Mesenteric fat pad (tissue), 1 donor: Measurements from ENCODE around the gene FAM120C. TPM values are rescaled to one million over a fixed set of nuclear protein-coding genes. Genes with fewer than 3 reads are reported as not detected.

ENCODE experiments used
- DNase-seq: peaks from one replicate; pipeline ENCODE4 v3.0.0-alpha.2; 2020; ENCODE audit warnings: low spot score
- total RNA-seq: library from RNA; stranded (reverse); fragmentation: NEBNext Ultra II Directional; extraction: Animal tissue kit (Norgen Biotek cat#: 25700); gene quantifications from one replicate; pipeline ENCODE4 v1.2.1, GENCODE V29; 2021
- donor health status: DM: yes; HTN: yes; CAD: no.

Gene FAM120C
- total RNA-seq, 1 donor from 2014 or later, result 12.5 TPM

DNA sequence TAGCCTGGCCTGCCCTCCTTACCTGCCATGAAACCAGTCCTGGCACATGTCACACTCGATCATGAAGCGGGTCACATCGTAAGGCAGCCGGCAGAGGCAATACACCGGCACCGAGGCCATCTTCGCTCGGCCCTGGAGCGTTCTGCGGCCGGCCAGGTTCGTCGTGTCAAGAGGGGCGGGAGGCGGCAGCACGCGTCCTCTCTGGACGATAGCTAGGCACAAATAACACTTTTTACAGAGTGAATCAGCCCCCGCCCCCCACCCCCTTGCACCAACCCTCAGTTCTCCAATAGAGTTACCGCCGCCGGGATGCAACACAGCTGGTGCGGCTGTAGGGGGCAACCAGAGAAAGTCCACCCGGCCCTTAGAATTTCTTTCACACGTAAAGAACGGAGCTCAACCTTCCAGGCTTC, 140.4 kb downstream of the FAM120C start:
- no peak for DNase-seq

DNA sequence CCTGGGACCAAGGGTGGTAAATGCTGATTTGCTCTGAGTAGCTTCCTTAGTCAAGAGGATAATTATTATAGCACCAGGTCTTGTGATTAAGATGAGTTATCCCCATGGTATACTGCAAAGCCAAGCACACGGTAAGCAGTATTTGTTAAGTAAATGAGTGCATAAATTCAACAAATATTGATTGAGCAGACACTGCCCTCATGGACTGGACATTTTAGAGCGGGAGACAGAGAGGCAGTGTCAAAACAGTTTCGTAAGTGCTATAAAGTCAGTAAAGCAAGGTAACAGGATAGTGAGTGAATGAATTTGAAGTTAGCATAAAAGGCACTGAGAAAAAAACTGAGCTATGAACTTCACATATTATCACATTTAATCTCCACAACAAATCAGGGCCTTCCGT, 152.7 kb downstream of the FAM120C start:
- no peak for DNase-seq

DNA sequence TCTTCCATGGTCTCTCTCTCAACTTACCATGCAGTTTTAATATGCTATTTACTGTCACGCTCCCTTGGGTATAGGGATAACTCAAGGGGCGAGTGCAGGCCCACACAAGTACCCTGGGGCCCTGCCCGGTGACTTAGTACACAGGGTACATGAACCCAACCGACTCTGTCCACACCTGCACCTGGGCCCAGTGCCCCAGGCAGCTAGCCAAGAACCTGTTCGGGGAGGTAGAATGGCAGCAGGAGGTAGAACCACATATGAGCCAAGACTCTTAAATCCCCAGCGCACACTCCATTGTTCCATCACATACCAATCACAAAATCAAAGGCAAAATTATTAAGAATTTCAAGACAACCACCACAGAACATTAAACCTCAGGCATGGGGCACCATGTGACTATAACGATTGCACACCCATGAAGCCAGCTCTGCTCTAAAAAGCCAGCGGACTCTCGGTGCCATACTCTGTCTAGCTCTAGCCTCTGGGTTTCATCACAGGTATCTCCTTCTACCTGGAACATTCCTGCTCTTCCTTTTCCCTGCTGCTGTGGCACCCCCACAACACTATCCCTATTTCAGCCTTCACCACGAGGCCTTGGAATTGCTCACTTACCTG, 153.4 kb downstream of the FAM120C start:
- DNase-seq, result no peak

DNA sequence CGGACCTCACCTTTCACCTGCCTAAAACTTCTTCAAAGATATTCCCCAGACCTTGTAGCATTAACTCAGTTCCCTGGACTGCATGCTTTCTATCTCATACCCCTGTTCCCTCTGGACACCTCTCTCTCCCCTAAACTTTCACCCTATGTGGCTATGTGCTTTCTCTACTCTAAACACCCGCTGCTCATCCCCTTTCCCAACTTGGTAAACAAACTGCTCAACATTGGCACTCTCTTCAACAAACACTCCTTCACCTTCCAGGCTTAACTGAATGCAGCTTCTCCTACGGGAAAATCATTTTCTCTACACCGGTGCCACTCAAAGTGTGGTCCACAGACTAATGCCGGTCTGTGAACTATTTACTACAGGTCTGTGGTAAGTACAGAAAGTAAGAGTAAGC, 158.7 kb downstream of the FAM120C start:
- DNase-seq, result no peak

Other genes starting within 250 kb of the FAM120C start
- gene PHF8, start 138.8 kb downstream of the FAM120C start, total RNA-seq, result 30.1 TPM
- 1.2 TPM for gene WNK3, start 174.8 kb upstream of the FAM120C start, total RNA-seq